Colonic mucosa (tissue), 4 donors: ENCODE data around the gene SSX2IP. TPM values are rescaled to one million over a fixed set of nuclear protein-coding genes. Genes with fewer than 3 reads are reported as not detected.
A peak's percentile ranks its signal among the peaks of the same experiment; 100 is the strongest.

Experiments used
- DNase-seq: peaks from one replicate; pipeline ENCODE4 v3.0.0-alpha.2; 2020
- H3K27ac ChIP-seq: fragments of 200-600 bp; one replicate; pipeline ENCODE4 v1.8.0; 2021
- H3K27me3 ChIP-seq: fragments of 200-600 bp; one replicate; pipeline ENCODE4 v1.8.0; 2021
- H3K36me3 ChIP-seq: fragments of 200-600 bp; one replicate; pipeline ENCODE4 v1.8.0; 2021
- H3K4me1 ChIP-seq: fragments of 200-600 bp; one replicate; pipeline ENCODE4 v1.8.0; 2021; ENCODE audit warnings: mild to moderate bottlenecking
- H3K4me3 ChIP-seq: fragments of 200-600 bp; one replicate; pipeline ENCODE4 v1.8.0; 2021
- H3K9ac ChIP-seq, 2 donors: one replicate each; pipeline ENCODE4 v1.7.0; 2013; ENCODE audit warnings: control low read depth in 2 of 2, low read depth in 2 of 2, low read length in 2 of 2
- H3K9me3 ChIP-seq: fragments of 200-600 bp; one replicate; pipeline ENCODE4 v1.8.0; 2021
- intact Hi-C: fragments of 100-400 bp; cut with DNase I; formaldehyde crosslinking; loops from one replicate; pipeline ENCODE4 v1.14.1; 2022
- total RNA-seq, 2 donors: library from RNA; stranded (reverse); fragmentation: NEBNext Ultra II Directional in 1 of 2; extraction: Animal tissue kit (Norgen Biotek cat#: 25700) in 1 of 2; gene quantifications; one replicate each; pipeline ENCODE4 v1.2.1, GENCODE V29; 2021
- TF ChIP-seq, protein P1 (sequence below): fragments of 200-600 bp; IDR thresholded peaks from one replicate; pipeline ENCODE4 v1.8.0; 2022; ENCODE audit warnings: antibody characterized with exemption, mild to moderate bottlenecking
- donor health status: healthy.
- donor health status: DM: no; HTN: no; CAD: no.
- donor health status: DM: no; HTN: no; CAD: no.

The SSX2IP gene
- total RNA-seq, 2 donors from 2014 or later, result 13.9 to 16.9 TPM

- Histone ChIP-seq H3K4me1 (no peaks in the 10 kb centered on the region), H3K9ac (no peak overlapping the region), H3K27me3 (no peaks in the 10 kb centered on the region), H3K4me3 (no peak overlapping the region), H3K36me3 (no peaks in the 10 kb centered on the region), H3K27ac (no peak overlapping the region), H3K9me3 (no peaks in the 10 kb centered on the region)
- intact Hi-C loops, result no loop called here
- no peak for DNase-seq
- TF ChIP-seq, protein P1, sequence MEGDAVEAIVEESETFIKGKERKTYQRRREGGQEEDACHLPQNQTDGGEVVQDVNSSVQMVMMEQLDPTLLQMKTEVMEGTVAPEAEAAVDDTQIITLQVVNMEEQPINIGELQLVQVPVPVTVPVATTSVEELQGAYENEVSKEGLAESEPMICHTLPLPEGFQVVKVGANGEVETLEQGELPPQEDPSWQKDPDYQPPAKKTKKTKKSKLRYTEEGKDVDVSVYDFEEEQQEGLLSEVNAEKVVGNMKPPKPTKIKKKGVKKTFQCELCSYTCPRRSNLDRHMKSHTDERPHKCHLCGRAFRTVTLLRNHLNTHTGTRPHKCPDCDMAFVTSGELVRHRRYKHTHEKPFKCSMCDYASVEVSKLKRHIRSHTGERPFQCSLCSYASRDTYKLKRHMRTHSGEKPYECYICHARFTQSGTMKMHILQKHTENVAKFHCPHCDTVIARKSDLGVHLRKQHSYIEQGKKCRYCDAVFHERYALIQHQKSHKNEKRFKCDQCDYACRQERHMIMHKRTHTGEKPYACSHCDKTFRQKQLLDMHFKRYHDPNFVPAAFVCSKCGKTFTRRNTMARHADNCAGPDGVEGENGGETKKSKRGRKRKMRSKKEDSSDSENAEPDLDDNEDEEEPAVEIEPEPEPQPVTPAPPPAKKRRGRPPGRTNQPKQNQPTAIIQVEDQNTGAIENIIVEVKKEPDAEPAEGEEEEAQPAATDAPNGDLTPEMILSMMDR, result no peak
Observed at GRCh38 chr1:84702143-84702542, 11.9 kb upstream of the SSX2IP start.

- H3K4me3 ChIP-seq, result no peak overlapping the region
- DNase-seq, result no peak
- no peak overlapping the region for H3K27ac ChIP-seq
- H3K36me3 ChIP-seq, result no peaks in the 10 kb centered on the region
- no peaks in the 10 kb centered on the region for H3K4me1 ChIP-seq
- no peaks in the 10 kb centered on the region for H3K27me3 ChIP-seq
- intact Hi-C loops, result no loop called here
- H3K9ac ChIP-seq, result no peak overlapping the region
- H3K9me3 ChIP-seq, result no peaks in the 10 kb centered on the region
- TF ChIP-seq, protein P1, result no peak
Observed at GRCh38 chr1:84701376-84701775, 11.1 kb upstream of the SSX2IP start.

GRCh38 chr1:84700070-84700469 is 9.8 kb upstream of the SSX2IP start:
- no peak for DNase-seq
- Histone ChIP-seq H3K9me3 (no peaks in the 10 kb centered on the region), H3K4me1 (no peaks in the 10 kb centered on the region), H3K27ac (no peak overlapping the region), H3K36me3 (no peaks in the 10 kb centered on the region), H3K4me3 (no peak overlapping the region), H3K27me3 (no peaks in the 10 kb centered on the region), H3K9ac (no peak overlapping the region)
- intact Hi-C loops, result no loop called here
- TF ChIP-seq, protein P1, result no peak

DNA sequence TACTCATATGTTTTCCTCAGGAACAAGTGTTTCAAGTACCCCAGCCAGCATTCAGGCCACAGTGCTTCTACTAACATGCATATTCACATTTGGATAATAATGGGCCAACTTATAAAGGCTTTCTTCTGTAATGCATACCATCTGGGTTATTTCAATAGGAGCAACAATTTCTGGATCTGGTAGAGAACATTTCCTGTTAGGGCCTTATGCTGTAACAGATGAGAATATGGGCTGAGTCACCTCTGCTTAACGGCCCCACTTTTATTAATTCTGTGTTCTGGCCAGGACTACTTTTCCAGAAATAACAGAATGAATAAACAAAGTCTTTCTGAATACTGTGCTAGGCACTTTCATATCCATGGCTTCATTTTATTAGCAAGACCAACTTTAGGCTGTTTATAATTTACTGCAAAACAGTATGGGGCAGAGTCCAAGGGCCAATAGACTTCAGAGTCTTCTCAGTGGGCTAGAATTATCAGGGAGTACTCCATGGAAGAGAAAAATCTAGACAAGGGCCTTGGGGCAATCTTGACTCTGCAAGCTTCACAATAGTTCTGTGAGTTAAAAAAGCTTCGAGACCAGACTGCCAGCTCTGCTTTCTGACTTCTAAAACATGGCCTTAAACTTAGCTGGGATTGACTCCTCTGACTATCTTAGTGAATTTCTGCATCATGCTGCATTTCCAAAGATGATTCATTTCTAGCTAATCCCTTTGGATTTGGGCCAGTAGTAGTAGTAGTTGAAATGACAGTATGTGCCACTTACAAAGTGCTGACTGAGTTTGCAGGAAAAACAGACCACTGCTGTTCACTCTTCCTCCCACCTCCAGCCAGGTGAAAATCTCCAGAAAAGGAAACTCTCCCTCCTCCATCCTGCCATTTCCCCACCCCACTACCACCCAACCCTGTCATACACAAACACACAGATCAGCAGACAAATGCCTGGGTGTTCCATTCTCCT is 8.2 kb upstream of the SSX2IP start:
- Histone ChIP-seq H3K9me3 (no peaks in the 10 kb centered on the region), H3K4me1 (no peaks in the 10 kb centered on the region), H3K4me3 (no peak overlapping the region), H3K36me3 (no peaks in the 10 kb centered on the region), H3K9ac (peak overlapping the region in 1 of 2 donors; percentile 15), H3K27ac (peak overlapping the region; percentile 49), H3K27me3 (no peaks in the 10 kb centered on the region)
- no peak for DNase-seq
- TF ChIP-seq, protein P1, result no peak
- intact Hi-C loops, result no loop called here

- H3K9ac ChIP-seq, result no peak overlapping the region
- intact Hi-C loops, result no loop called here
- TF ChIP-seq, protein P1, result no peak
- H3K27me3 ChIP-seq, result no peaks in the 10 kb centered on the region
- no peaks in the 10 kb centered on the region for H3K9me3 ChIP-seq
- H3K27ac ChIP-seq, result no peak overlapping the region
- no peak overlapping the region for H3K4me3 ChIP-seq
- no peaks in the 10 kb centered on the region for H3K36me3 ChIP-seq
- H3K4me1 ChIP-seq, result no peaks in the 10 kb centered on the region
- no peak for DNase-seq
Observed at GRCh38 chr1:84693785-84694184, 3.5 kb upstream of the SSX2IP start.
